Measurements from ENCODE around the gene PHACTR3.

DNA sequence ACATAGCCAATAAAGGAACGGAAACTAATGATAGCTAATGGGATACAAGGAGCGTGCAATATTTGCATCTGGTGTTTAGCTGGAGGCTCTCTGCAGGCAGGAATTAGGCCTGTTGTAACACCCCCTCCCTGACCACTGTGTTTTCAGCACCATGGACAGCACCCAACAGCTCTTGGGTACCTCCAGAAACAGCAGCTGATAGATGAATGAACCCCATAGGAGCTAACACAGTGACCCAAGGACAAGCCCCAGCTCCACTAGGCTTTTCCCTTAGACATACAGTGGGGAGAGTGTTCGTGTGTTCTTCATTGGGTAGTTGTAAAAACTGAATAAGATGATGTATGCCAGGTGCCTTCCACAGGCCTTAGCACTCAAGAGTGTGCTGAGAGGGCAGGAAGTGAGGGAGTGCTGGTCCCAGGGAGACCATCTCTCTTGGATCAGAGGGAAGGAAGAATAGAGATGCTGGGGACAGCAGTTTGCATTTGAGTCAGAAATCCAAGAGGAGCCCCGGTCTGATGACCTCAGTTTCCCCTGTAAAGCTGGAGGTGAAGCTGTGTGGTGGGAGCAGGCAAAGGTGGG, 161.3 kb downstream of the PHACTR3 start:
- TF ChIP-seq, protein P1, sequence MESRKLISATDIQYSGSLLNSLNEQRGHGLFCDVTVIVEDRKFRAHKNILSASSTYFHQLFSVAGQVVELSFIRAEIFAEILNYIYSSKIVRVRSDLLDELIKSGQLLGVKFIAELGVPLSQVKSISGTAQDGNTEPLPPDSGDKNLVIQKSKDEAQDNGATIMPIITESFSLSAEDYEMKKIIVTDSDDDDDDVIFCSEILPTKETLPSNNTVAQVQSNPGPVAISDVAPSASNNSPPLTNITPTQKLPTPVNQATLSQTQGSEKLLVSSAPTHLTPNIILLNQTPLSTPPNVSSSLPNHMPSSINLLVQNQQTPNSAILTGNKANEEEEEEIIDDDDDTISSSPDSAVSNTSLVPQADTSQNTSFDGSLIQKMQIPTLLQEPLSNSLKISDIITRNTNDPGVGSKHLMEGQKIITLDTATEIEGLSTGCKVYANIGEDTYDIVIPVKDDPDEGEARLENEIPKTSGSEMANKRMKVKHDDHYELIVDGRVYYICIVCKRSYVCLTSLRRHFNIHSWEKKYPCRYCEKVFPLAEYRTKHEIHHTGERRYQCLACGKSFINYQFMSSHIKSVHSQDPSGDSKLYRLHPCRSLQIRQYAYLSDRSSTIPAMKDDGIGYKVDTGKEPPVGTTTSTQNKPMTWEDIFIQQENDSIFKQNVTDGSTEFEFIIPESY (IDR thresholded peaks at IDR 0.05) = no peak
- TF ChIP-seq CTCF (IDR thresholded peaks at IDR 0.05; ENCODE audit: low read depth, low read length, missing input control) = no peak
- TF ChIP-seq MAX (IDR thresholded peaks at IDR 0.05) = no peak
- no peak for TF ChIP-seq FOXA1 (IDR thresholded peaks at IDR 0.05)
- TF ChIP-seq RAD21 (IDR thresholded peaks at IDR 0.05) = no peak

Data from liver (tissue), 3 donors.